ENCODE results near the gene STX2. TPM values are rescaled to one million over a fixed set of nuclear protein-coding genes. Genes with fewer than 3 reads are reported as not detected.

The STX2 gene
- total RNA-seq, 2 experiments from 2014 or later, result 13.4 to 14.1 TPM

- POLR2A ChIA-PET, result no interaction called here
- CTCF ChIA-PET, result no interaction called here
- Histone ChIP-seq H3K9me3 (ENCODE audit: control insufficient read depth in 1 of 2, insufficient read depth in 1 of 2, low read length in 2 of 2) (peaks cover 0 to 4% of the 10 kb centered on the region in 2 experiments), H3K36me3 (ENCODE audit: insufficient read depth, low read length) (peaks cover 12% of the 10 kb centered on the region), H3K4me3 (ENCODE audit: low read length) (no peak overlapping the region), H3K27me3 (ENCODE audit: control insufficient read depth in 1 of 2, insufficient read depth in 2 of 2, low read length in 2 of 2) (no peaks in the 10 kb centered on the region), H3K4me1 (ENCODE audit: insufficient read depth, low read length) (peaks cover 11% of the 10 kb centered on the region), H3K27ac (ENCODE audit: low read depth in 1 of 2, low read length in 2 of 2) (no peak overlapping the region)
- Mint-ChIP-seq H3K9me3 (no peaks in the 10 kb centered on the region), H3K4me3 (no peak overlapping the region), H3K4me1 (ENCODE audit: low read depth) (peaks cover 23% of the 10 kb centered on the region), H3K27me3 (no peaks in the 10 kb centered on the region), H3K27ac (no peak overlapping the region), H3K36me3 (ENCODE audit: low read depth) (peaks cover 42% of the 10 kb centered on the region)
- TF ChIP-seq CTCF (IDR thresholded peaks at IDR 0.05), result no peak
- ATAC-seq (ENCODE audit: poor library complexity) (no peak), DNase-seq (no peak)
- intact Hi-C loops (cut with DNase I, micrococcal nuclease), result no loop called here
Measured at GRCh38 chr12:130816097-130816496, 23.0 kb downstream of the STX2 start.

DNA sequence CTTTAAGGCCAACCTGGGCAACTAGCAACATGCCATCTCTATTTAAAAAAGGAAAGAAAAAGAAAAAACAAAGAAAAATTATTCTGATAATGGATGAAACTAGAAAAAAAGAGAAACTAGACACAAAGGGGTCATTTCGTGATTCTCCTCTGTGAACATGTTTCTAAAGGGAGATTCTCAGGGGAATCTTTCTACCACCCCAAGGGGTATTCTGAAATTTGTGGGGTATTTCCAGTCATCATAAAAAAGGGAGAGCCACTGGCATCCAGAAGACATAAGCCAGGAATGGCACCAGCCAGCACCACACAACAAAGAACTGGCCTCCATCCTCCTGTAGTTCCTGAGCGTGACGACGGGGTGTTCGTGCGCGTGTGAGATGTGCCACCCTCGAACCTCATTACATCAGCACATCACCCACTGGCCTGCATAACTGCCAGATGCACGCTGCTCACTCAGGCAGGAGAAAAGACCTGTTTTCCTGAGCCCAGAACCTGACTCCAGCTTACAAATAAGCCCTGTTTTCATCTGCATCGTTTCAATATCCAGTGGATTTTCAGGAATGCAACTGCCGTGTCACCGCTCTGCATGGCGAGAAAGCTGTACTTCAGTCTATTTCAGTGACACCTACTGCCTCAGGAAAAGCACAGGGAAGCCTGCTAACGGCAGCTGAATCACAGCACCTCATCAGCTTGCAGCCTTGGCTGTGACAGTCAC lies 23.9 kb downstream of the STX2 start:
- DNase-seq (no peak), ATAC-seq (ENCODE audit: poor library complexity) (no peak)
- peaks cover 19% of the 10 kb centered on the region for H3K4me1 Mint-ChIP-seq (ENCODE audit: low read depth)
- H3K9me3 Mint-ChIP-seq, result no peaks in the 10 kb centered on the region
- H3K27me3 Mint-ChIP-seq, result no peaks in the 10 kb centered on the region
- H3K36me3 Mint-ChIP-seq (ENCODE audit: low read depth), result peaks cover 49% of the 10 kb centered on the region
- peaks cover 11% of the 10 kb centered on the region for H3K4me1 ChIP-seq (ENCODE audit: insufficient read depth, low read length)
- H3K4me3 ChIP-seq (ENCODE audit: low read length), result no peak overlapping the region
- intact Hi-C loops (cut with DNase I, micrococcal nuclease), result no loop called here
- TF ChIP-seq CTCF (IDR thresholded peaks at IDR 0.05), result no peak
- ChIA-PET CTCF (no interaction called here), POLR2A (no interaction called here)
- peaks cover 0 to 4% of the 10 kb centered on the region in 2 experiments for H3K9me3 ChIP-seq (ENCODE audit: control insufficient read depth in 1 of 2, insufficient read depth in 1 of 2, low read length in 2 of 2)
- no peaks in the 10 kb centered on the region for H3K27me3 ChIP-seq (ENCODE audit: control insufficient read depth in 1 of 2, insufficient read depth in 2 of 2, low read length in 2 of 2)
- H3K27ac Mint-ChIP-seq, result no peak overlapping the region
- no peak overlapping the region for H3K27ac ChIP-seq (ENCODE audit: low read depth in 1 of 2, low read length in 2 of 2)
- H3K36me3 ChIP-seq (ENCODE audit: insufficient read depth, low read length), result peaks cover 18% of the 10 kb centered on the region
- H3K4me3 Mint-ChIP-seq, result no peak overlapping the region

DNA sequence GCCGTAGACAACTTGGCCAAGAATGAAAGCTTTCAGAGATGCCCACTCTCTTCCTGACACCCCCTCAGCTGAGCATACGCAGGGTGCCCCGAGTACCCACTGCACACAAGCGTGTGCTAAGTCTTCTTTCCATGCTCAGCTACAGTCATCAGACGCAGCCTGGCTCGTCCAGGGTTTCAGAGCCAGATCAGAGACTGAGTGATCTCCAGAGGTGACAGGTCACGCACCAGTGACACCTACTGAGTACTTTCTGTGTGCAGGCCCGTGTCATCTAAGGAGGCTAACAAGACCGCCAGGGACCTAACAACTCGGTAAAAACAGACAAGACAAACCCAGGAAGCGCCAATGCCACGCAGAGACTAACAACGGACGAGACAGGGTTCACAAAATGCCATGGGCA lies 25.1 kb downstream of the STX2 start:
- no peak for DNase-seq
- Mint-ChIP-seq H3K27me3 (no peaks in the 10 kb centered on the region), H3K27ac (no peak overlapping the region), H3K36me3 (ENCODE audit: low read depth) (peaks cover 56% of the 10 kb centered on the region), H3K4me3 (no peak overlapping the region), H3K4me1 (ENCODE audit: low read depth) (peaks cover 14% of the 10 kb centered on the region), H3K9me3 (no peaks in the 10 kb centered on the region)
- ChIA-PET POLR2A (no interaction called here), CTCF (no interaction called here)
- Histone ChIP-seq H3K4me1 (ENCODE audit: insufficient read depth, low read length) (peaks cover 8% of the 10 kb centered on the region), H3K27ac (ENCODE audit: low read depth in 1 of 2, low read length in 2 of 2) (no peak overlapping the region), H3K27me3 (ENCODE audit: control insufficient read depth in 1 of 2, insufficient read depth in 2 of 2, low read length in 2 of 2) (no peaks in the 10 kb centered on the region), H3K4me3 (ENCODE audit: low read length) (no peak overlapping the region), H3K9me3 (ENCODE audit: control insufficient read depth in 1 of 2, insufficient read depth in 1 of 2, low read length in 2 of 2) (peaks cover 0 to 4% of the 10 kb centered on the region in 2 experiments), H3K36me3 (ENCODE audit: insufficient read depth, low read length) (peaks cover 18% of the 10 kb centered on the region)
- no peak for TF ChIP-seq CTCF (IDR thresholded peaks at IDR 0.05)
- no peak for ATAC-seq (ENCODE audit: poor library complexity)
- intact Hi-C loops (cut with DNase I, micrococcal nuclease), result no loop called here
